Measurements from ENCODE around the gene SPTA1.

DNA sequence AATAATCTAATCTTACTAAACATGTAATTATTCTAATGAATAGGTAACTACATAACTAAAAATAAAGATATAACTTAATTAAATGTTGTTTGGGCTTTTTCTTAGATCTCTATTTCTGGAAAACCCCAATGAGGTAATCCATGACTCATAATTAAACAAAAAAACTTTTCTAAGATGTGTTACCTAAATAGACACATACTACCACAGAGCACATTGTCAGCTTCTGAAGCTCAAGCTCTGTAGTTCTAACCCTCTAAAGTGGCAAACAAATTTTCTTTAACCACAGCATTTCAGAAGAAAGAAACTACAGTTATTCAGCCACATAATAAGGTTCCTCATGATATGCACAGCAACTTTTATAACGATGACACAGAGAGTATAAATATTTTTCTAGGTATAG lies 29.8 kb upstream of the SPTA1 start:
- TF ChIP-seq, protein P1, sequence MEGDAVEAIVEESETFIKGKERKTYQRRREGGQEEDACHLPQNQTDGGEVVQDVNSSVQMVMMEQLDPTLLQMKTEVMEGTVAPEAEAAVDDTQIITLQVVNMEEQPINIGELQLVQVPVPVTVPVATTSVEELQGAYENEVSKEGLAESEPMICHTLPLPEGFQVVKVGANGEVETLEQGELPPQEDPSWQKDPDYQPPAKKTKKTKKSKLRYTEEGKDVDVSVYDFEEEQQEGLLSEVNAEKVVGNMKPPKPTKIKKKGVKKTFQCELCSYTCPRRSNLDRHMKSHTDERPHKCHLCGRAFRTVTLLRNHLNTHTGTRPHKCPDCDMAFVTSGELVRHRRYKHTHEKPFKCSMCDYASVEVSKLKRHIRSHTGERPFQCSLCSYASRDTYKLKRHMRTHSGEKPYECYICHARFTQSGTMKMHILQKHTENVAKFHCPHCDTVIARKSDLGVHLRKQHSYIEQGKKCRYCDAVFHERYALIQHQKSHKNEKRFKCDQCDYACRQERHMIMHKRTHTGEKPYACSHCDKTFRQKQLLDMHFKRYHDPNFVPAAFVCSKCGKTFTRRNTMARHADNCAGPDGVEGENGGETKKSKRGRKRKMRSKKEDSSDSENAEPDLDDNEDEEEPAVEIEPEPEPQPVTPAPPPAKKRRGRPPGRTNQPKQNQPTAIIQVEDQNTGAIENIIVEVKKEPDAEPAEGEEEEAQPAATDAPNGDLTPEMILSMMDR (optimal IDR thresholded peaks at IDR 0.05 in 1 of 3, IDR thresholded peaks at IDR 0.05 in 1 of 3, conservative IDR thresholded peaks at IDR 0.05 in 1 of 3; ENCODE audit: extremely low read depth in 1 of 3, insufficient read depth in 2 of 3, low read length in 3 of 3) = no peak
- TF ChIP-seq EZH2 (IDR thresholded peaks at IDR 0.05; ENCODE audit: low read length) = no peak
